H1 (cell line): ENCODE data around the gene BET1L. TPM values are rescaled to one million over a fixed set of nuclear protein-coding genes. Genes with fewer than 3 reads are reported as not detected.
A peak's percentile ranks its signal among the peaks of the same experiment; 100 is the strongest.

Experiments
- CTCF ChIA-PET: fragments of 300-600 bp; sonication (Branson Sonifier 250); formaldehyde crosslinking; loops from one replicate; lab custom pipeline; 2021; ENCODE audit not compliant: partially characterized antibody; lab: Charles Lee
- POLR2A ChIA-PET: fragments of 300-600 bp; sonication (Branson Sonifier 250); formaldehyde crosslinking; loops from one replicate; lab custom pipeline; 2021; ENCODE audit warnings: inconsistent platforms; ENCODE audit not compliant: partially characterized antibody; lab: Charles Lee
- DNase-seq, 2 experiments: peaks; one replicate each; pipeline versions ENCODE4 v3.0.0 to v3.0.0-alpha.2; 2010 to 2022; ENCODE audit warnings: low spot score in 2 of 2, low read depth in 1 of 2, mixed read lengths in 1 of 2
- FAIRE-seq: peaks from 2 replicates; lab custom pipeline; 2011; peaks lifted over from hg19 to GRCh38; lab: Jason Lieb, UNC
- H2AFZ ChIP-seq: 2 replicates; pipeline ENCODE4 v1.8.1; 2012; ENCODE audit warnings: low read length, inconsistent platforms
- H2AK5ac ChIP-seq: 2 replicates; pipeline ENCODE4 v1.6.1; 2013; ENCODE audit warnings: low read depth, low read length
- H2BK120ac ChIP-seq: replicated peaks from 2 replicates; pipeline ENCODE3; 2013; ENCODE audit warnings: low read depth, low read length, inconsistent platforms
- H2BK12ac ChIP-seq: 2 replicates; pipeline ENCODE4 v1.6.1; 2013; ENCODE audit warnings: low read depth, low read length
- H2BK15ac ChIP-seq: 2 replicates; pipeline ENCODE4 v1.6.1; 2013; ENCODE audit warnings: low read length
- H2BK20ac ChIP-seq: 2 replicates; pipeline ENCODE4 v1.6.1; 2013; ENCODE audit warnings: low read length
- H2BK5ac ChIP-seq: 2 replicates; pipeline ENCODE4 v1.6.1; 2013; ENCODE audit warnings: low read depth, low read length
- H3K14ac ChIP-seq: 2 replicates; pipeline ENCODE4 v1.6.1; 2013; ENCODE audit warnings: inconsistent platforms; ENCODE audit not compliant: insufficient read length
- H3K18ac ChIP-seq: 2 replicates; pipeline ENCODE4 v1.6.1; 2013; ENCODE audit warnings: low read length; ENCODE audit errors: extremely low read depth
- H3K23ac ChIP-seq: 2 replicates; pipeline ENCODE4 v1.6.1; 2013; ENCODE audit warnings: inconsistent platforms; ENCODE audit not compliant: insufficient read length
- H3K23me2 ChIP-seq: 2 replicates; pipeline ENCODE4 v1.6.1; 2013; ENCODE audit warnings: low read depth, low read length
- H3K27ac ChIP-seq: 2 replicates; pipeline ENCODE4 v1.6.1; 2011; ENCODE audit warnings: low read depth, low read length, inconsistent platforms
- H3K27me3 ChIP-seq, 4 experiments: replicated peaks in 1 of 4; 1 replicate in 1 of 4; 2 replicates in 3 of 4; pipeline versions ENCODE4 v1.6.1 to v1.8.1; 2011 to 2013; ENCODE audit warnings: low read length in 3 of 4, mild to moderate bottlenecking in 3 of 4, inconsistent platforms in 2 of 4, mixed read lengths in 2 of 4, moderate library complexity in 1 of 4; ENCODE audit not compliant: control insufficient read depth in 3 of 4, insufficient read depth in 3 of 4; ENCODE audit errors: extremely low read depth in 1 of 4
- H3K36me3 ChIP-seq, 4 experiments: 2 replicates each; pipeline versions ENCODE4 v1.6.1 to v1.8.1; 2011 to 2013; ENCODE audit warnings: mild to moderate bottlenecking in 4 of 4, low read length in 3 of 4, moderate library complexity in 2 of 4, control low read depth in 1 of 4, inconsistent platforms in 1 of 4; ENCODE audit not compliant: insufficient read depth in 4 of 4, control insufficient read depth in 2 of 4
- H3K4ac ChIP-seq: replicated peaks from 2 replicates; pipeline ENCODE3; 2013; ENCODE audit warnings: low read length, low read depth, mixed read lengths, inconsistent platforms; ENCODE audit not compliant: insufficient read length
- H3K4me1 ChIP-seq, 4 experiments: replicated peaks in 1 of 4; 1 replicate in 1 of 4; 2 replicates in 3 of 4; pipeline versions ENCODE4 v1.6.1 to v1.8.1; 2011 to 2013; ENCODE audit warnings: low read length in 3 of 4, inconsistent platforms in 2 of 4, mixed read lengths in 1 of 4; ENCODE audit not compliant: insufficient read depth in 4 of 4, control insufficient read depth in 3 of 4
- H3K4me2 ChIP-seq, 2 experiments: 2 replicates each; pipeline versions ENCODE4 v1.6.1 to v1.8.1; 2011 to 2013; ENCODE audit warnings: low read depth in 2 of 2, low read length in 2 of 2, control low read depth in 1 of 2, inconsistent platforms in 1 of 2, mild to moderate bottlenecking in 1 of 2; ENCODE audit not compliant: insufficient read depth in 1 of 2
- H3K4me3 ChIP-seq, 4 experiments: fragments of 200-600, 300-600 bp in 1 of 4; sonication (generic), shearing (Covaris generic), sonication (Bioruptor Twin) in 1 of 4; 2 replicates each; pipeline versions ENCODE4 v1.5.1 to v1.8.1; 2011 to 2016; ENCODE audit warnings: low read length in 4 of 4, low read depth in 3 of 4, control low read depth in 2 of 4, inconsistent platforms in 2 of 4, mild to moderate bottlenecking in 2 of 4, mixed read lengths in 1 of 4, moderate library complexity in 1 of 4; ENCODE audit not compliant: insufficient read depth in 2 of 4; ENCODE audit errors: extremely low read depth in 1 of 4
- H3K56ac ChIP-seq: replicated peaks from 2 replicates; pipeline ENCODE3; 2013; ENCODE audit warnings: low read depth, mild to moderate bottlenecking, mixed read lengths, low read length, inconsistent platforms; ENCODE audit not compliant: insufficient read length
- H3K79me1 ChIP-seq: 2 replicates; pipeline ENCODE4 v1.6.1; 2013; ENCODE audit warnings: low read depth, low read length, control low read depth
- H3K79me2 ChIP-seq, 2 experiments: 2 replicates each; pipeline versions ENCODE4 v1.6.1 to v1.8.1; 2012 to 2013; ENCODE audit warnings: low read length in 2 of 2, mild to moderate bottlenecking in 2 of 2, inconsistent platforms in 1 of 2; ENCODE audit not compliant: insufficient read depth in 2 of 2, control insufficient read depth in 1 of 2
- H3K9ac ChIP-seq, 4 experiments: replicated peaks in 1 of 4; 1 replicate in 1 of 4; 2 replicates in 3 of 4; pipeline versions ENCODE4 v1.6.1 to v1.8.1; 2011 to 2013; ENCODE audit warnings: low read depth in 3 of 4, low read length in 3 of 4, control low read depth in 2 of 4, mild to moderate bottlenecking in 2 of 4, moderate library complexity in 2 of 4, inconsistent platforms in 1 of 4; ENCODE audit errors: extremely low read depth in 1 of 4
- H3K9me3 ChIP-seq, 2 experiments: 2 replicates each; pipeline versions ENCODE4 v1.6.1 to v1.8.1; 2012 to 2013; ENCODE audit warnings: mild to moderate bottlenecking in 2 of 2, moderate library complexity in 2 of 2, control low read depth in 1 of 2, inconsistent platforms in 1 of 2, low read depth in 1 of 2, low read length in 1 of 2, mixed read lengths in 1 of 2; ENCODE audit not compliant: insufficient read depth in 2 of 2
- H4K20me1 ChIP-seq, 2 experiments: replicated peaks in 1 of 2; 2 replicates each; pipeline versions ENCODE3 to v1.8.1; 2011 to 2013; ENCODE audit warnings: inconsistent platforms in 2 of 2, low read length in 2 of 2, mild to moderate bottlenecking in 1 of 2; ENCODE audit not compliant: insufficient read depth in 2 of 2, control insufficient read depth in 1 of 2
- H4K5ac ChIP-seq: 2 replicates; pipeline ENCODE4 v1.6.1; 2013; ENCODE audit warnings: low read length, low read depth, mixed read lengths, inconsistent platforms; ENCODE audit not compliant: insufficient read length
- H4K8ac ChIP-seq: 2 replicates; pipeline ENCODE4 v1.8.0; 2013; ENCODE audit warnings: mild to moderate bottlenecking, moderate library complexity, low read length, inconsistent platforms; ENCODE audit not compliant: insufficient read depth; ENCODE audit errors: extremely low read depth
- H4K91ac ChIP-seq: replicated peaks from 2 replicates; pipeline ENCODE3; 2013; ENCODE audit warnings: low read length, mixed read lengths, inconsistent platforms; ENCODE audit not compliant: insufficient read length
- BRCA1 ChIP-seq: IDR thresholded peaks from 2 replicates; pipeline ENCODE4 v1.6.1; 2012; ENCODE audit warnings: low read depth, low read length, improper control_type of control experiment
- CHD1 ChIP-seq: IDR thresholded peaks from 2 replicates; pipeline ENCODE4 v1.6.1; 2012; ENCODE audit warnings: low read depth, low read length, improper control_type of control experiment
- CTBP2 ChIP-seq: IDR thresholded peaks from 2 replicates; pipeline ENCODE4 v1.7.0; 2011; ENCODE audit warnings: borderline replicate concordance, mild to moderate bottlenecking, moderate library complexity, mixed read lengths, low read length; ENCODE audit not compliant: insufficient read depth, insufficient read length
- EP300 ChIP-seq, 2 experiments: IDR thresholded peaks; 1 replicate in 1 of 2; 2 replicates in 1 of 2; pipeline ENCODE4 v1.6.1; 2011 to 2012; ENCODE audit warnings: low read depth in 2 of 2, low read length in 2 of 2, mild to moderate bottlenecking in 2 of 2, borderline replicate concordance in 1 of 2, inconsistent platforms in 1 of 2, moderate library complexity in 1 of 2
- GABPA ChIP-seq: IDR thresholded peaks from 2 replicates; pipeline ENCODE4 v1.6.1; 2011; ENCODE audit warnings: mild to moderate bottlenecking, low read length, moderate library complexity, borderline replicate concordance; ENCODE audit not compliant: insufficient read depth
- POLR2AphosphoS5 ChIP-seq: IDR thresholded peaks from 2 replicates; pipeline ENCODE4 v1.6.1; 2011; ENCODE audit warnings: low read depth, low read length
- SIN3A ChIP-seq, 2 experiments: IDR thresholded peaks in 1 of 2; conservative IDR thresholded peaks in 1 of 2; 2 replicates each; pipeline ENCODE4 v1.6.1; 2011 to 2012; ENCODE audit warnings: low read length in 2 of 2, improper control_type of control experiment in 1 of 2, low read depth in 1 of 2, mild to moderate bottlenecking in 1 of 2
- SP1 ChIP-seq: IDR thresholded peaks from 2 replicates; pipeline ENCODE4 v1.6.1; 2011; ENCODE audit warnings: low read depth, low read length
- SP2 ChIP-seq: IDR thresholded peaks from 2 replicates; pipeline ENCODE4 v1.6.1; 2012; ENCODE audit warnings: mild to moderate bottlenecking, low read length, inconsistent platforms
- TAF7 ChIP-seq: optimal IDR thresholded peaks from 2 replicates; pipeline ENCODE3; 2011; ENCODE audit warnings: low read depth, mild to moderate bottlenecking, inconsistent platforms, low read length, moderate library complexity, borderline replicate concordance
- WGBS, 2 experiments: shearing (Covaris generic) in 1 of 2; methylation state at CpG; one replicate each; pipeline versions ENCODE4 v1.1.6 to v1.1.7; 2013 to 2015; ENCODE audit warnings: low lambda C conversion rate in 2 of 2, mixed read lengths in 2 of 2, inconsistent platforms in 1 of 2, low coverage in 1 of 2, missing lambda C conversion rate in 1 of 2; ENCODE audit not compliant: insufficient replicate concordance in 2 of 2, insufficient coverage in 1 of 2, insufficient read length in 1 of 2; ENCODE audit errors: extremely low coverage in 1 of 2, missing lambda C conversion rate in 1 of 2; 5-methylcytosine and 5-hydroxymethylcytosine counted together
- polyA plus RNA-seq, 7 experiments: library from polyadenylated mRNA; depleted of rRNA in 3 of 7; stranded (reverse) in 5 of 7; unstranded in 2 of 7; fragments of >200 nt in 5 of 7; fragments of 200-250 nt in 2 of 7; gene quantifications; 1 replicate in 5 of 7; 2 replicates in 1 of 7; 4 replicates in 1 of 7; pipeline versions ENCODE4 v1.2.1 to v1.2.3, GENCODE V29; 2011 to 2013; ENCODE audit warnings: missing spikeins in 2 of 7, mixed read lengths in 2 of 7
- total RNA-seq: library from RNA; stranded (reverse); fragmentation: NEBNext Ultra II Directional; extraction: Animal tissue kit (Norgen Biotek cat#: 25700); gene quantifications from 2 replicates; pipeline ENCODE4 v1.2.1, GENCODE V29; 2021
- TF ChIP-seq, protein P1 (sequence below), 3 experiments: IDR thresholded peaks; 1 replicate in 2 of 3; 2 replicates in 1 of 3; pipeline versions ENCODE4 v1.5.1 to v1.6.1; 2011; ENCODE audit warnings: low read length in 3 of 3, mild to moderate bottlenecking in 3 of 3, inconsistent platforms in 2 of 3, low read depth in 1 of 3, moderate library complexity in 1 of 3; ENCODE audit not compliant: insufficient read depth in 1 of 3; ENCODE audit errors: control extremely low read depth in 1 of 3

BET1L gene
- total and polyA plus RNA-seq, 2 of the 8 experiments (the other 6 are each of a cell fraction or from before 2014, with no cell fraction given): 40.2 to 61.9 TPM

DNA sequence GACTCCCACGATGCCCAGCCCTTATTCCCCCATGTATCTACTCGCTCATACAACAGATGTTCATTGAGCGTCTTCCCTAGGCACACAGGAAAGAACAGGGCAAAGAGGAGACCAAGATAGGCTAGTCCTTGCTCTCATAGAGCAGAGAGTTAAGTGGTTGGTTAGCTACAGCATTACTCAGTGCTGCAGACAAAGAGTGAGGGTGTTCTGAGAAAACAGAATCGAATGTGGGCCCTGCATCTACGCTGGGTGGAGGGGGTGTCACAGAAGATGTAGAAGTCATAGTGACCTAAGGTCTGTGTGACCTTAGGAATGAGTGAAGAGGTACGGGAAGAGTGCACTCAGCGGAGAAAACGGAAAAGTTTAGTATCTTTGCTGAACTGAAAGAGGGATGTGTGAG lies 41.9 kb upstream of the BET1L start:
- FAIRE-seq: no peak
- H3K36me3 ChIP-seq: peaks cover 20 to 63% (median 50%) of the 10 kb centered on the region in 4 experiments
- no peak for TF ChIP-seq SIN3A (conservative IDR thresholded peaks at IDR 0.05 in 1 of 2, IDR thresholded peaks at IDR 0.05 in 1 of 2; ENCODE audit: low read depth in 1 of 2, low read length in 2 of 2)
- TF ChIP-seq GABPA: no peak
- no peak for TF ChIP-seq CHD1
- TF ChIP-seq, protein P1, sequence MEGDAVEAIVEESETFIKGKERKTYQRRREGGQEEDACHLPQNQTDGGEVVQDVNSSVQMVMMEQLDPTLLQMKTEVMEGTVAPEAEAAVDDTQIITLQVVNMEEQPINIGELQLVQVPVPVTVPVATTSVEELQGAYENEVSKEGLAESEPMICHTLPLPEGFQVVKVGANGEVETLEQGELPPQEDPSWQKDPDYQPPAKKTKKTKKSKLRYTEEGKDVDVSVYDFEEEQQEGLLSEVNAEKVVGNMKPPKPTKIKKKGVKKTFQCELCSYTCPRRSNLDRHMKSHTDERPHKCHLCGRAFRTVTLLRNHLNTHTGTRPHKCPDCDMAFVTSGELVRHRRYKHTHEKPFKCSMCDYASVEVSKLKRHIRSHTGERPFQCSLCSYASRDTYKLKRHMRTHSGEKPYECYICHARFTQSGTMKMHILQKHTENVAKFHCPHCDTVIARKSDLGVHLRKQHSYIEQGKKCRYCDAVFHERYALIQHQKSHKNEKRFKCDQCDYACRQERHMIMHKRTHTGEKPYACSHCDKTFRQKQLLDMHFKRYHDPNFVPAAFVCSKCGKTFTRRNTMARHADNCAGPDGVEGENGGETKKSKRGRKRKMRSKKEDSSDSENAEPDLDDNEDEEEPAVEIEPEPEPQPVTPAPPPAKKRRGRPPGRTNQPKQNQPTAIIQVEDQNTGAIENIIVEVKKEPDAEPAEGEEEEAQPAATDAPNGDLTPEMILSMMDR (IDR thresholded peaks at IDR 0.05; ENCODE audit: control extremely low read depth in 1 of 3, insufficient read depth in 1 of 3, low read depth in 1 of 3, low read length in 3 of 3): no peak
- TF ChIP-seq SP2: no peak
- no peak for TF ChIP-seq POLR2AphosphoS5
- TF ChIP-seq TAF7: no peak
- TF ChIP-seq EP300 (IDR thresholded peaks at IDR 0.05; ENCODE audit: borderline replicate concordance in 1 of 2, low read depth in 2 of 2, low read length in 2 of 2): no peak
- no peak for TF ChIP-seq CTBP2
- TF ChIP-seq SP1: no peak
- no peak for TF ChIP-seq BRCA1

More for the DNA sequence above, 41.9 kb upstream of the BET1L start:
- no peak overlapping the region for H2AFZ ChIP-seq
- no peak overlapping the region for H3K4ac ChIP-seq
- 73% methylated on average over 8 of the region's 8 CpGs; no CpG with 5 or more reads in 1 of the 2 experiments for WGBS, 2 experiments
- H2BK15ac ChIP-seq: no peak overlapping the region
- H3K79me1 ChIP-seq: no peaks in the 10 kb centered on the region
- H3K27ac ChIP-seq: no peak overlapping the region
- H4K5ac ChIP-seq: no peak overlapping the region
- peaks cover 2% of the 10 kb centered on the region; the same call in 1 of the 2 replicates for H3K23me2 ChIP-seq
- ChIA-PET CTCF (interaction anchor here (1.0 to 9.8 kb wide), 12 partner anchors 10 to 116 kb away, joined by 4 to 212 read pairs (median 26); partner anchors contain the start of genes B4GALNT4, IFITM2, NLRP6 and PGGHG), POLR2A (interaction anchor here (1.5 to 1.6 kb wide), 2 partner anchors 11 to 53 kb away, joined by 3 to 5 read pairs; no protein-coding TSS in a partner anchor)
- H3K23ac ChIP-seq: no peak overlapping the region
- no peak overlapping the region for H2BK20ac ChIP-seq
- DNase-seq: peak in 1 of 2 experiments; percentile 11
- no peaks in the 10 kb centered on the region for H3K79me2 ChIP-seq
- H3K56ac ChIP-seq: no peak overlapping the region
- no peak overlapping the region for H3K9ac ChIP-seq
- H3K4me1 ChIP-seq: no peaks in the 10 kb centered on the region
- no peak overlapping the region for H4K91ac ChIP-seq
- no peak overlapping the region for H3K4me3 ChIP-seq
- no peaks in the 10 kb centered on the region; a peak in 1 of 7 replicates for H3K27me3 ChIP-seq
- peaks cover 0 to 1% of the 10 kb centered on the region in 2 experiments for H4K20me1 ChIP-seq
- no peak overlapping the region for H3K4me2 ChIP-seq
- no peak overlapping the region for H3K18ac ChIP-seq
- H3K9me3 ChIP-seq: no peaks in the 10 kb centered on the region
- no peak overlapping the region for H2BK12ac ChIP-seq
- H4K8ac ChIP-seq: no peak overlapping the region
- H3K14ac ChIP-seq: no peak overlapping the region
- H2AK5ac ChIP-seq: no peak overlapping the region
- H2BK120ac ChIP-seq: no peak overlapping the region
- no peak overlapping the region for H2BK5ac ChIP-seq
